Measurements from ENCODE around the gene SAMD4A. TPM values are rescaled to one million over a fixed set of nuclear protein-coding genes. Genes with fewer than 3 reads are reported as not detected.

The SAMD4A gene
- total RNA-seq, 3 donors from 2014 or later: 28.5 to 44.6 (median 36.2) TPM

DNA sequence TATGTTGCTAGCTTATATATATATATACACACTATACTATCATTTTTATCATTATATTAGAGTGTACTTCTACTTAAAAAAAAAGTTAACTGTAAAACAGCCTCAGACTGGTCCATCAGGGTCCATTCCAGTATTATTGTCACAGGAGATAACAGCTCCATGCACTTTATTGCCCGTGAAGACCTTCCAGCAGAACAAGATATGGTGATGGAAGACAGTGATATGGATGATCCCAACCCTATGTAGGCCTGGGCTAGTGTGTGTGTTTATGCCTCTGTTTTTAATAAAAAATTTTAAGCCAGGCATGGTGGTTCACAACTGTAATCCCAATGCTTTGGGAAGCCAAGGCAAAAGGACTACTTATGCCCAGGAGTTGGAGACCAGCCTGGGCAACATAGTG, 249.5 kb downstream of the SAMD4A start:
- TF ChIP-seq, protein P1, sequence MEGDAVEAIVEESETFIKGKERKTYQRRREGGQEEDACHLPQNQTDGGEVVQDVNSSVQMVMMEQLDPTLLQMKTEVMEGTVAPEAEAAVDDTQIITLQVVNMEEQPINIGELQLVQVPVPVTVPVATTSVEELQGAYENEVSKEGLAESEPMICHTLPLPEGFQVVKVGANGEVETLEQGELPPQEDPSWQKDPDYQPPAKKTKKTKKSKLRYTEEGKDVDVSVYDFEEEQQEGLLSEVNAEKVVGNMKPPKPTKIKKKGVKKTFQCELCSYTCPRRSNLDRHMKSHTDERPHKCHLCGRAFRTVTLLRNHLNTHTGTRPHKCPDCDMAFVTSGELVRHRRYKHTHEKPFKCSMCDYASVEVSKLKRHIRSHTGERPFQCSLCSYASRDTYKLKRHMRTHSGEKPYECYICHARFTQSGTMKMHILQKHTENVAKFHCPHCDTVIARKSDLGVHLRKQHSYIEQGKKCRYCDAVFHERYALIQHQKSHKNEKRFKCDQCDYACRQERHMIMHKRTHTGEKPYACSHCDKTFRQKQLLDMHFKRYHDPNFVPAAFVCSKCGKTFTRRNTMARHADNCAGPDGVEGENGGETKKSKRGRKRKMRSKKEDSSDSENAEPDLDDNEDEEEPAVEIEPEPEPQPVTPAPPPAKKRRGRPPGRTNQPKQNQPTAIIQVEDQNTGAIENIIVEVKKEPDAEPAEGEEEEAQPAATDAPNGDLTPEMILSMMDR (IDR thresholded peaks at IDR 0.05): no peak
- TF ChIP-seq POLR2A (IDR thresholded peaks at IDR 0.05) (no peak), POLR2AphosphoS5 (IDR thresholded peaks at IDR 0.05) (no peak)
- H3K27ac ChIP-seq: no peak overlapping the region
- intact Hi-C loops (cut with DNase I; ENCODE audit: low total_unique reads): no loop called here
- H3K36me3 ChIP-seq: no peaks in the 10 kb centered on the region
- H3K4me1 ChIP-seq: no peaks in the 10 kb centered on the region
- H3K27me3 ChIP-seq: no peaks in the 10 kb centered on the region
- DNase-seq (ENCODE audit: low spot score in 2 of 2): no peak
- no peak overlapping the region for H3K4me3 ChIP-seq
- no peaks in the 10 kb centered on the region for H3K9me3 ChIP-seq

- intact Hi-C loops (cut with DNase I; ENCODE audit: low total_unique reads): no loop called here
- TF ChIP-seq, protein P1 (IDR thresholded peaks at IDR 0.05): no peak
- TF ChIP-seq POLR2AphosphoS5 (IDR thresholded peaks at IDR 0.05): no peak
- TF ChIP-seq POLR2A (IDR thresholded peaks at IDR 0.05): no peak
- no peaks in the 10 kb centered on the region for H3K27me3 ChIP-seq
Observed at GRCh38 chr14:54817506-54817905, 250.6 kb downstream of the SAMD4A start.

GRCh38 chr14:54818201-54819133, 251.5 kb downstream of the SAMD4A start:
- DNase-seq (ENCODE audit: low spot score in 2 of 2): no peak
- TF ChIP-seq POLR2A (IDR thresholded peaks at IDR 0.05) (no peak), POLR2AphosphoS5 (IDR thresholded peaks at IDR 0.05) (no peak)
- TF ChIP-seq, protein P1 (IDR thresholded peaks at IDR 0.05): no peak
- Histone ChIP-seq H3K4me3 (no peak overlapping the region), H3K4me1 (no peaks in the 10 kb centered on the region), H3K9me3 (peaks cover 6 to 8% of the 10 kb centered on the region in 2 donors), H3K36me3 (no peaks in the 10 kb centered on the region), H3K27me3 (no peaks in the 10 kb centered on the region), H3K27ac (no peak overlapping the region)
- intact Hi-C loops (cut with DNase I; ENCODE audit: low total_unique reads): no loop called here

More at GRCh38 chr14:54817506-54817905, 250.6 kb downstream of the SAMD4A start:
- no peaks in the 10 kb centered on the region for H3K36me3 ChIP-seq
- H3K9me3 ChIP-seq: no peaks in the 10 kb centered on the region
- H3K4me1 ChIP-seq: no peaks in the 10 kb centered on the region
- H3K27ac ChIP-seq: no peak overlapping the region
- H3K4me3 ChIP-seq: no peak overlapping the region
- no peak for DNase-seq (ENCODE audit: low spot score in 2 of 2)

DNA sequence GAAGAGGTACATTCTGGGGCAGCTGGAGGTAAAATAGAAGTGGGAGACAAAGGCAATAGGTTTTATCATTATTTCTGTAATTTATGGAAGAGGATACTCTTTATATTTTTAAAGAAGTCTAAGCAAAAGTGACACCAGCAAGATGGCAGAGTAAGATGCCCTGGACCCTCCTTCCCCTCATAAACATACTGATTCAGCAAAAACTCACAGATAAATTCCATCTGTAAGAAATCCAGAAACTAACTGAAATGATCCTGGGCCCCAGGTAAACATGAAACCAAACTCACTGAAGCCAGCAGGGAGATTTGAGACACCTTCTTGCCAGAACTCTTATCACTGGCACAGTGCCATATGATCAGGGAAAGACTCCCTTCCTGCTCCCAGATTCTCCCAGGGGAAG, 255.8 kb downstream of the SAMD4A start:
- H3K27ac ChIP-seq: no peak overlapping the region
- no peak overlapping the region for H3K4me3 ChIP-seq
- no peaks in the 10 kb centered on the region for H3K27me3 ChIP-seq
- intact Hi-C loops (cut with DNase I; ENCODE audit: low total_unique reads): no loop called here
- H3K36me3 ChIP-seq: no peaks in the 10 kb centered on the region
- no peaks in the 10 kb centered on the region for H3K4me1 ChIP-seq
- DNase-seq (ENCODE audit: low spot score in 2 of 2): no peak
- TF ChIP-seq, protein P1 (IDR thresholded peaks at IDR 0.05): no peak
- TF ChIP-seq POLR2AphosphoS5 (IDR thresholded peaks at IDR 0.05): no peak
- TF ChIP-seq POLR2A (IDR thresholded peaks at IDR 0.05): no peak
- peaks cover 14 to 26% of the 10 kb centered on the region in 2 donors for H3K9me3 ChIP-seq
